ENCODE results near the gene CBFA2T3.

The CBFA2T3 gene

DNA sequence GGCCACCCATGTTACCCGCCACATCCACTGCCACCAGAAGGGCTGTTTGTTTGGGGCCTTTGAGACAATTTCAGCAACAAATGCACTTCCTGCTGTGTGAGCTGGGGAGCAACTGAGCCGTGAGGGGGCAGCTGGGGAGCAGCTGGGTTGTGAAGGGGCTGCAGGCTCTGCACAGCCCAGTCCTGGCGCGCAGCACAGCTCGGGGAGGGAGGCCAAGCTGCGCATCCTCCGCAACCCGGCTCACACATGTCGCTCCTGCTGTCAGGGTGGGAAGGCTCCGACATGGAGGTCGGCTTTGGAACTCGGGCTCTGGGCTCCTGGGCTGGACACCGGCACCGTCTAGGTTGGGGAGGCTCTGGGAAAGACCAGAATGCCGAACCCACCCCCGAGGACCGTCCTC is 53.6 kb downstream of the CBFA2T3 start:
- H3K36me3 ChIP-seq (ENCODE audit: insufficient read depth, low read length) = peaks cover 18% of the 10 kb centered on the region; the same call in 1 of the 2 replicates
- H2AFZ ChIP-seq (ENCODE audit: low read length) = no peak overlapping the region
- no peak overlapping the region for H3K4me3 ChIP-seq (ENCODE audit: low read length, poor library complexity, severe bottlenecking)
- peaks cover 94% of the 10 kb centered on the region; the same call in 1 of the 2 replicates for H3K79me2 ChIP-seq (ENCODE audit: insufficient read depth, low read length)
- no peak overlapping the region for H3K4me2 ChIP-seq (ENCODE audit: low read depth, low read length, poor library complexity, severe bottlenecking)
- H3K27me3 ChIP-seq (ENCODE audit: insufficient read depth, low read length, poor library complexity, severe bottlenecking) = no peaks in the 10 kb centered on the region
- no peaks in the 10 kb centered on the region for H3F3A ChIP-seq (ENCODE audit: low read depth)
- H3K9me3 ChIP-seq (ENCODE audit: insufficient read depth, low read depth, low read length) = no peaks in the 10 kb centered on the region
- H3K9me2 ChIP-seq (replicated peaks; ENCODE audit: low read depth, low read length) = no peaks in the 10 kb centered on the region
- H3K4me1 ChIP-seq (ENCODE audit: insufficient read depth, low read length, poor library complexity, severe bottlenecking) = no peaks in the 10 kb centered on the region
- H3K9ac ChIP-seq (ENCODE audit: low read depth, low read length, poor library complexity, severe bottlenecking) = no peak overlapping the region
- TF ChIP-seq, protein P1, sequence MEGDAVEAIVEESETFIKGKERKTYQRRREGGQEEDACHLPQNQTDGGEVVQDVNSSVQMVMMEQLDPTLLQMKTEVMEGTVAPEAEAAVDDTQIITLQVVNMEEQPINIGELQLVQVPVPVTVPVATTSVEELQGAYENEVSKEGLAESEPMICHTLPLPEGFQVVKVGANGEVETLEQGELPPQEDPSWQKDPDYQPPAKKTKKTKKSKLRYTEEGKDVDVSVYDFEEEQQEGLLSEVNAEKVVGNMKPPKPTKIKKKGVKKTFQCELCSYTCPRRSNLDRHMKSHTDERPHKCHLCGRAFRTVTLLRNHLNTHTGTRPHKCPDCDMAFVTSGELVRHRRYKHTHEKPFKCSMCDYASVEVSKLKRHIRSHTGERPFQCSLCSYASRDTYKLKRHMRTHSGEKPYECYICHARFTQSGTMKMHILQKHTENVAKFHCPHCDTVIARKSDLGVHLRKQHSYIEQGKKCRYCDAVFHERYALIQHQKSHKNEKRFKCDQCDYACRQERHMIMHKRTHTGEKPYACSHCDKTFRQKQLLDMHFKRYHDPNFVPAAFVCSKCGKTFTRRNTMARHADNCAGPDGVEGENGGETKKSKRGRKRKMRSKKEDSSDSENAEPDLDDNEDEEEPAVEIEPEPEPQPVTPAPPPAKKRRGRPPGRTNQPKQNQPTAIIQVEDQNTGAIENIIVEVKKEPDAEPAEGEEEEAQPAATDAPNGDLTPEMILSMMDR (conservative IDR thresholded peaks at IDR 0.05; ENCODE audit: low read length) = no peak
- no peak for TF ChIP-seq EZH2phosphoT487 (IDR thresholded peaks at IDR 0.05; ENCODE audit: borderline replicate concordance)
- peaks cover 80% of the 10 kb centered on the region for H4K20me1 ChIP-seq (ENCODE audit: insufficient read depth, low read length, poor library complexity, severe bottlenecking)

DNA sequence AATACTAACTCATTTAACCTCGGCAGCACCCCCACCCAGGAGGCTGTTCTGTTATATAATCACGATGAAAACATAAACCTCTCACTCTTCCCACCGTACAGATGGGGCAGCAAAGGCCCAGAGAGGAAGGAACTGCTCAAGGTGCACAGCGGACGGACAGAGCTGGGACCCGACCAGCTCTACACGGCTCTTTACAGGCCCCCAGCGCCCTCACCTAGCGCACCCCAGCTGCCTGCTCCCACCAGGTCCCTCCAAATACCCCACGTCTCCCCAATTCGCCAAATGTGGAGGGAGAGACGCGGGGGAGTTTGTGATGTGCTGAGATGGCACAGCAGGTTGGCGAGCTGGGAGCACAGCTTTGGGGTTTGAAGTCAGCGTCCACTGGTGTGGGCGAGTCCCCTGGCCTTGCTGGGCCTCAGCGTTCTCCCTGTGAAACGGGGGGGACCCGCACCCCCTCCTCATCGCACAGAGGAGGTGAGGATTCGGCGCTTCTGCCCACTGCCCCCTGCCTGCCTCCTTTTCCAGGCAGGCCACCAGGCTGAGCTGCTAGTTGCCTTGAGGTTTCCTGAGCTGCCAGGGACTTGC is 54.1 kb downstream of the CBFA2T3 start:
- no peak overlapping the region for H3K9ac ChIP-seq (ENCODE audit: low read depth, low read length, poor library complexity, severe bottlenecking)
- no peaks in the 10 kb centered on the region for H3F3A ChIP-seq (ENCODE audit: low read depth)
- H3K27me3 ChIP-seq (ENCODE audit: insufficient read depth, low read length, poor library complexity, severe bottlenecking) = no peaks in the 10 kb centered on the region
- no peak for TF ChIP-seq EZH2phosphoT487 (IDR thresholded peaks at IDR 0.05; ENCODE audit: borderline replicate concordance)
- TF ChIP-seq, protein P1 (conservative IDR thresholded peaks at IDR 0.05; ENCODE audit: low read length) = no peak
- H3K9me3 ChIP-seq (ENCODE audit: insufficient read depth, low read depth, low read length) = no peaks in the 10 kb centered on the region
- H3K4me2 ChIP-seq (ENCODE audit: low read depth, low read length, poor library complexity, severe bottlenecking) = no peak overlapping the region
- no peaks in the 10 kb centered on the region for H3K9me2 ChIP-seq (replicated peaks; ENCODE audit: low read depth, low read length)
- peaks cover 80% of the 10 kb centered on the region for H4K20me1 ChIP-seq (ENCODE audit: insufficient read depth, low read length, poor library complexity, severe bottlenecking)
- H3K79me2 ChIP-seq (ENCODE audit: insufficient read depth, low read length) = peaks cover 94% of the 10 kb centered on the region; the same call in 1 of the 2 replicates
- H3K4me1 ChIP-seq (ENCODE audit: insufficient read depth, low read length, poor library complexity, severe bottlenecking) = no peaks in the 10 kb centered on the region
- no peak overlapping the region for H2AFZ ChIP-seq (ENCODE audit: low read length)
- peaks cover 18% of the 10 kb centered on the region; the same call in 1 of the 2 replicates for H3K36me3 ChIP-seq (ENCODE audit: insufficient read depth, low read length)
- H3K4me3 ChIP-seq (ENCODE audit: low read length, poor library complexity, severe bottlenecking) = no peak overlapping the region

DNA sequence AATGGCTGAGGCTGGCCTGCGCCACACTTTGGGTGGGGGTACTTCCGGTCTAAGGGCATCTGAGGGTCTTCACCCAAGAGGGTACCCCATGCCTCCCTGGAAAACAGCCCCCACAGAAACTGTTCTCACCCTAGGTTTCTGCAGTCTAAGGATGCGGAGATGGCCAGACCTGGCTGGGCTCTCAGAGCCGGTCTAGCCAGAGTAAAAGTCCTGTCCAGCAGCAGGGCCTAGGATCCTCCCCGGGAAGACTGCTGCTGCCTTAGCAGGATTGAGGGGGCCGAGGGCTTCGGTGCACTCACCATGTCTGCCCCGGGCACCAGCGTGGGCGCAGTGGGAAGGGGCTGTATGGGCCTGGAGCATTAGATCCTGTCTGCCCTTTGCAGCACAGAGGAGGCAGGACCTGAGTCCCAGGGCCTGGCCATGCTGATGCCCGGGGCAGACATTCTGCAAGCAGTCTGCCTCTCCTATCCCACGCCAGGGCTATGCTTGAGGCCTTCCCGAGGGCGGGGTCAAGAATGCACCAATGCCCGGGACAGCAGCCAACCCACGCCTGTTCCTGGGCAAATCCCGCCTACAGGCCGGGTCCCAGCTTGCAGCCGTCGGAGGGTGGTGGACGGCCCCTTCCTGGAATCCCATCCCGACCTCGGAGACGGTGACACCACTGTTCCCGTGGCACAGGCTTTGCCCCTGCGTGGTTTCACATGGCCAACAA is 54.7 kb downstream of the CBFA2T3 start:
- H3K9me3 ChIP-seq (ENCODE audit: insufficient read depth, low read depth, low read length) = no peaks in the 10 kb centered on the region
- no peak overlapping the region for H3K4me2 ChIP-seq (ENCODE audit: low read depth, low read length, poor library complexity, severe bottlenecking)
- H3K4me1 ChIP-seq (ENCODE audit: insufficient read depth, low read length, poor library complexity, severe bottlenecking) = no peaks in the 10 kb centered on the region
- H3K4me3 ChIP-seq (ENCODE audit: low read length, poor library complexity, severe bottlenecking) = no peak overlapping the region
- no peak overlapping the region for H2AFZ ChIP-seq (ENCODE audit: low read length)
- H3K36me3 ChIP-seq (ENCODE audit: insufficient read depth, low read length) = peaks cover 18% of the 10 kb centered on the region; the same call in 1 of the 2 replicates
- no peaks in the 10 kb centered on the region for H3K27me3 ChIP-seq (ENCODE audit: insufficient read depth, low read length, poor library complexity, severe bottlenecking)
- no peak for TF ChIP-seq EZH2phosphoT487 (IDR thresholded peaks at IDR 0.05; ENCODE audit: borderline replicate concordance)
- TF ChIP-seq, protein P1 (conservative IDR thresholded peaks at IDR 0.05; ENCODE audit: low read length) = no peak
- no peaks in the 10 kb centered on the region for H3F3A ChIP-seq (ENCODE audit: low read depth)
- H3K9me2 ChIP-seq (replicated peaks; ENCODE audit: low read depth, low read length) = no peaks in the 10 kb centered on the region
- no peak overlapping the region for H3K9ac ChIP-seq (ENCODE audit: low read depth, low read length, poor library complexity, severe bottlenecking)
- peaks cover 93% of the 10 kb centered on the region; the same call in 1 of the 2 replicates for H3K79me2 ChIP-seq (ENCODE audit: insufficient read depth, low read length)
- H4K20me1 ChIP-seq (ENCODE audit: insufficient read depth, low read length, poor library complexity, severe bottlenecking) = peaks cover 75% of the 10 kb centered on the region

All from Loucy (cell line).